IPS-NIHi7 (cell line): ENCODE results near the gene SNN.

ENCODE experiments used
- DNase-seq: peaks from one replicate; pipeline ENCODE4 v3.0.0; 2012; ENCODE audit warnings: mixed read lengths; ENCODE audit errors: extremely low spot score

Gene SNN

GRCh38 chr16:11699234-11699894 is 31.1 kb downstream of the SNN start:
- no peak for DNase-seq

- DNase-seq: no peak
Measured at GRCh38 chr16:11700264-11701029, 32.2 kb downstream of the SNN start.

GRCh38 chr16:11705311-11706025 is 37.2 kb downstream of the SNN start:
- DNase-seq: no peak

- no peak for DNase-seq
Measured at GRCh38 chr16:11706180-11706742, 38.0 kb downstream of the SNN start.

GRCh38 chr16:11707679-11708197 is 39.5 kb downstream of the SNN start:
- DNase-seq: no peak

- DNase-seq: no peak
Measured at GRCh38 chr16:11708421-11708820, 40.2 kb downstream of the SNN start.

- no peak for DNase-seq
Measured at GRCh38 chr16:11711662-11712061, 43.4 kb downstream of the SNN start.

GRCh38 chr16:11712122-11712521 is 43.9 kb downstream of the SNN start:
- no peak for DNase-seq

GRCh38 chr16:11715246-11715947 is 47.1 kb downstream of the SNN start:
- DNase-seq: no peak

- DNase-seq: no peak
Measured at GRCh38 chr16:11716336-11716735, 48.1 kb downstream of the SNN start.

- DNase-seq: no peak
Measured at GRCh38 chr16:11717811-11718210, 49.6 kb downstream of the SNN start.

- no peak for DNase-seq
Measured at GRCh38 chr16:11719171-11719570, 50.9 kb downstream of the SNN start.

- no peak for DNase-seq
Measured at GRCh38 chr16:11719762-11720161, 51.5 kb downstream of the SNN start.

GRCh38 chr16:11721781-11722467 is 53.7 kb downstream of the SNN start:
- no peak for DNase-seq

GRCh38 chr16:11722468-11722808 is 54.2 kb downstream of the SNN start:
- no peak for DNase-seq

GRCh38 chr16:11725457-11725856 is 57.2 kb downstream of the SNN start:
- DNase-seq: no peak

- no peak for DNase-seq
Measured at GRCh38 chr16:11726008-11726407, 57.8 kb downstream of the SNN start.

GRCh38 chr16:11727796-11728543 is 59.7 kb downstream of the SNN start:
- DNase-seq: no peak
